Right hindlimb (tissue), 1 donor: ENCODE data around the gene CNDP1.

Experiments used
- DNase-seq: peaks from one replicate; pipeline ENCODE4 v3.0.0-alpha.2; 2018

Gene CNDP1

DNA sequence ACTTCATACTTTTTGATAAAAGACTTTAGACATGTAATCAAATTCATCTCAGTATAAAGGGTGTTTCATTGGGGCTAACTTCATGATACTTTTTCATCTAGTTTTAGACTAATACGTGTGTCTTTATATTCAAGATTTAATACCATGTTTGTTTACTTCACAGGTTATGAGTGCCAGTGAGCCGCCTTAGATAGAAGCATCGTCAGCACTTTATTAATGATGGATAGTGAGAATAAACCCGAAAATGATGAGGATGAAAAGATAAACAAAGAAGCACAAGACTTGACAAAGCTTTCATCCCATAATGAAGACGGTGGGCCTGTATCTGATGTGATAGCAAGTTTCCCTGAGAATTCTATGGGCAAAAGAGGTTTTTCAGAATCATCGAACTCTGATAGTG, 96.5 kb downstream of the CNDP1 start:
- no peak for DNase-seq

- no peak for DNase-seq
Measured at GRCh38 chr18:74631212-74631611, 96.9 kb downstream of the CNDP1 start.

- DNase-seq = no peak
Measured at GRCh38 chr18:74631623-74632350, 97.5 kb downstream of the CNDP1 start.

- DNase-seq = no peak
Measured at GRCh38 chr18:74632351-74632679, 98.0 kb downstream of the CNDP1 start.

DNA sequence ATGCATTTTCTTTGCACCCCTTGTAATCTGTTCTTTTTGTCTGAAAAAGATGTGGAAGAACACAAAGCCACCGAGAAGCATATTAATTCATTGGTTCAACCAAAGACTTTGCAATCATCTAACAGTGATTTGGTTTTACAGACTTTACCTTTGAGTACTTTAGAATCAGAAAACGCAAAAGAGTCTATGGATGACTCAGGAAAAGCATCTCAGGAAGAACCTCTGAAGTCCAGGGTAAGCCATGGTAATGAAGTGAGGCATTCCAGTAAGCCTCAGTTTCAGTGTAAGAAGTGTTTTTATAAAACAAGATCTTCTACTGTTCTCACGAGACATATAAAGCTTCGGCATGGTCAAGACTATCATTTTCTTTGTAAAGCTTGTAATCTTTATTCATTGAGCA, 98.6 kb downstream of the CNDP1 start:
- no peak for DNase-seq

DNA sequence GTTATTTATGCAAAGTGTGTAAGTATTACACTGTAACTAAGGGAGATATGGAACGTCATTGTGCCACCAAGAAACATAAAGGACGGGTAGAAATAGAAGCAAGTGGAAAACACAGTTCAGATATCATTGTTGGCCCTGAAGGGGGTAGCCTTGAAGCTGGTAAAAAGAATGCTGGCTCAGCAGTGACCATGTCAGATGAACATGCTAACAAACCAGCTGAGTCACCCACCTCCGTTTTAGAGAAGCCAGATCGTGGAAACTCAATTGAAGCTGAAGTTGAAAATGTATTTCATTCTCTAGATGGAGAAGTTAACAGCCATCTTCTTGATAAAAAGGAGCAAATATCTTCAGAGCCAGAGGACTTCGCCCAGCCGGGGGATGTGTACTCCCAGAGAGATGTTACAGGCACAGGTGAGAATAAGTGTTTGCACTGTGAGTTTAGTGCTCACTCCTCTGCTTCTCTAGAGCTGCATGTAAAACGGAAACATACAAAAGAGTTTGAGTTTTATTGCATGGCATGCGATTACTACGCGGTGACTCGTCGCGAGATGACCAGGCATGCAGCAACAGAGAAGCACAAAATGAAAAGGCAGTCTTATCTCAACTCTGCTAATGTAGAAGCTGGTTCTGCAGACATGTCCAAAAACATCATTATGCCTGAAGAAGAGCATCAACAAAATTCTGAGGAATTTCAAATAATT, 99.5 kb downstream of the CNDP1 start:
- no peak for DNase-seq

- DNase-seq = no peak
Measured at GRCh38 chr18:74635224-74635975, 101.1 kb downstream of the CNDP1 start.
